Measurements from ENCODE around the gene PAX8.

Gene PAX8

DNA sequence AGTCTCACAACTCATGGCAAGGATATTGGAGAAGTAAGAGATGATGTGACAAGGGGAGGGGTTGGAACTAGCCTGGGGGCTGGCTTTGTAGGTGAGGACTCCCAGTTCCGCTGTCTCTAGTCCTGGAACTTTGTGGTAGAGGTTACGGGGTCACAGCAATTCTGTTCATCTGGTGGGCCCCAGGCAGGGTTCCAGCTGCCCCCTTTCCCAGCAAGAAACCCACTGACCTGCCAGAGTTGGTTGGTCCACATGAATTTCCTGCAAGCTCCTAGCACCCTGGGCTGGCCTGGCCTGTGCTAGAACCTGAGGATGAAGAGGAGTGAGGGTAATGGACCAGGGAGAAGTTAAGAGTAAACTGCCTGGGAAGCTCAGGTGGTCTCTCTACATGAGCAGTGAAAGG, 63.7 kb downstream of the PAX8 start:
- in situ Hi-C loops (cut with MboI; ENCODE audit: low pct_unique_long_range_greater_than_20kb, low sequenced_read_pairs), result no loop called here
- DNase-seq, result no peak

- in situ Hi-C loops (cut with MboI; ENCODE audit: low pct_unique_long_range_greater_than_20kb, low sequenced_read_pairs), result no loop called here
- no peak for DNase-seq
Observed at GRCh38 chr2:113214141-113214540, 64.6 kb downstream of the PAX8 start.

- in situ Hi-C loops (cut with MboI; ENCODE audit: low pct_unique_long_range_greater_than_20kb, low sequenced_read_pairs), result no loop called here
- DNase-seq, result no peak
Observed at GRCh38 chr2:113213061-113213930, 65.4 kb downstream of the PAX8 start.

GRCh38 chr2:113212245-113213060, 66.3 kb downstream of the PAX8 start:
- in situ Hi-C loops (cut with MboI; ENCODE audit: low pct_unique_long_range_greater_than_20kb, low sequenced_read_pairs), result no loop called here
- no peak for DNase-seq

- no peak for DNase-seq
- in situ Hi-C loops (cut with MboI; ENCODE audit: low pct_unique_long_range_greater_than_20kb, low sequenced_read_pairs), result no loop called here
Observed at GRCh38 chr2:113211226-113212105, 67.3 kb downstream of the PAX8 start.

DNA sequence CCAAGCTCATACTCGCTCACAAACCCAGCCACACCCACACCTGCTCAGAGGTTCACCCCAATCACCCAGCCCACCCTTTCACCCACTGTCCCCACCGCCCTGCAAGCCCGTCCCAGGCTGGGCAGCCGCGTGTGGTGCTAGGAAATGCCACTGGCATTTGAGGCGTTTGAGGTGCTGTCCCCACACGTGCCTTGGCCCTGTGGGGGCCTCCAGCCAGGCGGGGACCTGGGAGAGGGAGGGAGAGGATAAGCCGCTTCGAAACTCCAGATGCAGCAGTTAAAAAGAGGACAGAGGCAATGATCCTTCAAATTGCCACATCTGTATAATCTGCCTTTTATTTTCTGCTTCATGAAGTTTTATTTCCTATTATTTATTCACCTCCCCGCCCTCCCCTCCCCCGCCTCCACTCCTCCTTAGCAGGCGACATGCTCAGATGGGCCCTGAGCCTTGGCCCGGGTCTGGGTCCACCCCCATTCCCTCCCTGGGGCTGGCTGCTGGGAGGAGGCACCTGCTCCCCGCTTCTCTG, 69.0 kb downstream of the PAX8 start:
- in situ Hi-C loops (cut with MboI; ENCODE audit: low pct_unique_long_range_greater_than_20kb, low sequenced_read_pairs), result no loop called here
- no peak for DNase-seq

DNA sequence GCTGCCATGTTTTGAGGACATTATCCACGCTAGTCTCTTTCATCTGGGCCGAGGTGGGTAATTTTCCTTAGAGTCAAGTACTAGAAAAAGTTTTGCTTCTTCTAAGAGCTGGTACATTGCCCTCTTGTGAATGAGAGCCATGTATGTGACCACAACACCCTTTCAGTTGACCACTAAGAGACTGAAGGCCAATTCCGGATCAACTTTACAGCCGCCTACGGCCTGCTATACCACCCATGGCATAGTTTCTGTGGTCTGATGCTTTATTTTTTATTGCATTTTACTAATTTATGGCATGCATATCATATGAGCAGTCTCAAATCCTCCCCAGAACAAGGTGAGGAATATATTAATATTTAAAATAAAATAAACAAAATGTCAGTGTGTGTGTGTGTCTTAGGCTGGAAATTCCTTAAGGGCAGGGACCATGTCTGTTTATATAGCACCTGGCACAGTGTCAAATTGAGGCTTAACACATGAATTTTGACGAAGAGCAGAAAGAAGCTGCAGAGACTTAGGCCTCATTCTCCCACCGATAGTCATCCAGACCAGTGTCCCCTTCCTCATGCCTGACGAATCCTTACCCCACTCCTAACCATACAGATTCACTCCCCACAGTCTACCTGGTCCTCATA, 69.6 kb downstream of the PAX8 start:
- no peak for DNase-seq
- in situ Hi-C loops (cut with MboI; ENCODE audit: low pct_unique_long_range_greater_than_20kb, low sequenced_read_pairs), result no loop called here

- in situ Hi-C loops (cut with MboI; ENCODE audit: low pct_unique_long_range_greater_than_20kb, low sequenced_read_pairs), result no loop called here
- DNase-seq, result no peak
Observed at GRCh38 chr2:113208396-113208795, 70.3 kb downstream of the PAX8 start.

DNA sequence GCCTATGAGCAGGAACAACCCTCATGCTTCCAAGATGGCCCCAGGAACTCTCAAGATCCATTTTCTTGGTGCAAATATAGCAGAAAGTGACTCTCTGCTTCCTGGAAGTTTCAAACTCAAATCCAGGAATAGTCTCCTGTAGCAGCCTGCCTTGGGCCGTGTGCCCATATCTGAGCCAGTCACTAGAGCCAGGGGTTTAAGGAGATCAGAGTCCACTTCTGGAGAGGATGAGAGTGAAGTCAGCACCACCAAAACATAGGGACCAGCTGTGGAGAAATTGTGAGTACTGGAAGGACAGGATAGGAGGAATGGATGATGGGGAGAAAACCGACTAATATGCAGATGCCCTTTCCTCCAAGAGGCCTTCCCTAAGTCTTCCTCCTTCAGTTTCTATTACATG, 71.7 kb downstream of the PAX8 start:
- in situ Hi-C loops (cut with MboI; ENCODE audit: low pct_unique_long_range_greater_than_20kb, low sequenced_read_pairs), result no loop called here
- DNase-seq, result no peak

GRCh38 chr2:113206251-113206650, 72.5 kb downstream of the PAX8 start:
- DNase-seq, result no peak
- in situ Hi-C loops (cut with MboI; ENCODE audit: low pct_unique_long_range_greater_than_20kb, low sequenced_read_pairs), result no loop called here

GRCh38 chr2:113203901-113204519, 74.7 kb downstream of the PAX8 start:
- in situ Hi-C loops (cut with MboI; ENCODE audit: low pct_unique_long_range_greater_than_20kb, low sequenced_read_pairs), result no loop called here
- DNase-seq, result peak; percentile 88

GRCh38 chr2:113203217-113203530, 75.5 kb downstream of the PAX8 start:
- in situ Hi-C loops (cut with MboI; ENCODE audit: low pct_unique_long_range_greater_than_20kb, low sequenced_read_pairs), result no loop called here
- DNase-seq, result no peak

DNA sequence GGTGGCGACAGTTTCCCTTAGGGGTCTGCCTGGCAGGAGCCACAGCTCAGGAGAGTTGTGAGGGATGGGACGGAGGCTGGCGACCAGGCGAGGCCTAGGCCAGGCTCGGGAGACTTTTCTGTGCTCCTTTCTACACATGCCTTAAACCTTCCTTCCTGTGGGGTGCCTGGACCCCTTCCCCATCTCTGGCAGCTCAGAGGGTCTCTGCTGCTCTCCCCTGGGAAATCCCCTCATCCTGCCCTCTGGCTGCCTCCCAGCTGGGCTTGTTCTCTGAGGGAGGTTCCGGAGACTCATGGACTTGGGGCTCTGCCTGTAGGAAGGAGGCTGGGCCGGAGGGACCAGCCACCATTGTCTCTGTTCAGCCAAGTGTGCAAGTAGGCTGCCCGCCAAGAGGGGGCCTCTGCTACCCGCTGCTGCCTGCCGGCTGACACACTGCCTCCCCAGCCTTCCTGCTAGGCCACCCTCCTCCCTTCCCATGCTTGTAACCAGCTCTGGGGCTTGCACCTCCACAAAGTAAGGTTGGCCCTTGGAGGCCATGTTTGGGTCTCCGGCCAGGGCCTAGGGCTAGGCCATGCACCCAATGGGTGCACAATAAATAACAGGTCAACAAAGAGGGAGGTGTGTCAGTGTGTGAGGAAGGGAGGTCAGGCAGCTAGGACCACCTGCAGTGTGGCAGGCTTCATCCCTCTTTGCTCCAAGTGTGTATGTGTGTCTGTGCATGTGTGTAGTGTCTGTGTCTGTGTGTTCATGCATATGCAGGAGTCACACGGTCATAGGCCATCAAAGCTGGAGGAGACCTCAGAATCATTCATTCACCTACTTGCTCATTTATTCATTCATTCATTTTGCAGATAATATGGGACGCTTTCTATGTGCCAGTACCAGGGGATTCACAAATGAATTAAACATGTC, 76.2 kb downstream of the PAX8 start:
- in situ Hi-C loops (cut with MboI; ENCODE audit: low pct_unique_long_range_greater_than_20kb, low sequenced_read_pairs), result no loop called here
- no peak for DNase-seq

- in situ Hi-C loops (cut with MboI; ENCODE audit: low pct_unique_long_range_greater_than_20kb, low sequenced_read_pairs), result no loop called here
- no peak for DNase-seq
Observed at GRCh38 chr2:113201496-113202304, 77.0 kb downstream of the PAX8 start.

GRCh38 chr2:113200736-113201490, 77.8 kb downstream of the PAX8 start:
- no peak for DNase-seq
- in situ Hi-C loops (cut with MboI; ENCODE audit: low pct_unique_long_range_greater_than_20kb, low sequenced_read_pairs), result no loop called here

GRCh38 chr2:113200236-113200635, 78.5 kb downstream of the PAX8 start:
- DNase-seq, result no peak
- in situ Hi-C loops (cut with MboI; ENCODE audit: low pct_unique_long_range_greater_than_20kb, low sequenced_read_pairs), result no loop called here

All from KBM-7 (cell line).